Measurements from ENCODE around the gene ZSCAN26. TPM values are rescaled to one million over a fixed set of nuclear protein-coding genes. Genes with fewer than 3 reads are reported as not detected.
A peak's percentile ranks its signal among the peaks of the same experiment; 100 is the strongest.

Gene ZSCAN26
- total and polyA plus RNA-seq, 2 of the 8 experiments (the other 6 are each of a cell fraction or from before 2014, with no cell fraction given), result 7.0 to 8.5 TPM

- TF ChIP-seq HDAC2 (IDR thresholded peaks at IDR 0.05; ENCODE audit: borderline replicate concordance in 1 of 2, low read depth in 2 of 2, low read length in 2 of 2) (peak in 1 of 2 experiments; percentile 71; a peak in 1 of 4 replicates), PHF8 (conservative IDR thresholded peaks at IDR 0.05; ENCODE audit: low read depth, low read length) (peak; percentile 84)
These were observed at the start of gene ZSCAN26 (continued) for GRCh38 chr6:28266962-28267694.
